ENCODE measurements around the gene CTSE.
A peak's percentile ranks its signal among the peaks of the same experiment; 100 is the strongest.

CTSE gene

DNA sequence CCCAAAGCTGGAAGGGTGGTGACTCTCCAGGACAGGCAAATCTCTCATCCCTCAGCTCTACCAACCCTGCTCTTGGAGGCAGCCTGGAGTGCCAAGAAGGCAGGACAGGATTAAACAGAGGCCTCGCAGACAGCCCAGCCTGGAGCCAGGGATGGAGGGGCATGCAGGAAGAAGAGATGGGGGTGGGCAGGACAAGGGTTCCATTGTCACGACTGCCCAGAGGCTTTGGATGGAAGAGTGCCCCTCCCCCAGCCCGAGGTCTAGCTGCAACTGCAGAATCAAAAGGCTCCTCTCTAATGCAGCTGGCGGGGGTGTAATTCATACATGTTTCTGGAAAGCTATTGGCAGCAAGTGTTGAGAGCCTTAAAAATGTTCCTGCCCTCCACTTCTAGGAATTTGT, 29.3 kb downstream of the CTSE start:
- Mint-ChIP-seq H3K4me1 (no peaks in the 10 kb centered on the region), H3K4me3 (no peak overlapping the region), H3K9me3 (peaks cover 6% of the 10 kb centered on the region), H3K27ac (no peak overlapping the region), H3K36me3 (no peaks in the 10 kb centered on the region), H3K27me3 (peaks cover 13% of the 10 kb centered on the region)
- ATAC-seq, result no peak

DNA sequence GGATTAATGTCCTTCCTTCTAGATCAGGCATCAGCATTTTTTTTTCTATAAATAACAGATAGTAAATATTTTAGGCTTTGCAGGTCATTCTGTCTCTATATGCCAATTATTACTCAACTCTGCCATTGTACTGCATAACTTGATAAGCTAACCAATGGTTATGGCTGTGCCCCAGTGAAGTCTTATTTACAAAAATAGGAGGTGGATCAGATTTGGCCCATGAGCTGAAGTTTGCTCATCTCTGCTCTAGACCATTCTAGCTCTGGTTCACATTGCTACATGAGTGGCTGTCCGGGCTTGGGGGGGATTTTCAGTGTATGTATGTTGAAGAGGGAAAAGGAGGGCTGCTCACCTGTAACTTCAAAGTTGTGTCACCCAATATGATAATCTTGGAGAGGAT, 30.6 kb downstream of the CTSE start:
- Mint-ChIP-seq H3K27ac (no peak overlapping the region), H3K36me3 (no peaks in the 10 kb centered on the region)
- no peak for ATAC-seq

DNA sequence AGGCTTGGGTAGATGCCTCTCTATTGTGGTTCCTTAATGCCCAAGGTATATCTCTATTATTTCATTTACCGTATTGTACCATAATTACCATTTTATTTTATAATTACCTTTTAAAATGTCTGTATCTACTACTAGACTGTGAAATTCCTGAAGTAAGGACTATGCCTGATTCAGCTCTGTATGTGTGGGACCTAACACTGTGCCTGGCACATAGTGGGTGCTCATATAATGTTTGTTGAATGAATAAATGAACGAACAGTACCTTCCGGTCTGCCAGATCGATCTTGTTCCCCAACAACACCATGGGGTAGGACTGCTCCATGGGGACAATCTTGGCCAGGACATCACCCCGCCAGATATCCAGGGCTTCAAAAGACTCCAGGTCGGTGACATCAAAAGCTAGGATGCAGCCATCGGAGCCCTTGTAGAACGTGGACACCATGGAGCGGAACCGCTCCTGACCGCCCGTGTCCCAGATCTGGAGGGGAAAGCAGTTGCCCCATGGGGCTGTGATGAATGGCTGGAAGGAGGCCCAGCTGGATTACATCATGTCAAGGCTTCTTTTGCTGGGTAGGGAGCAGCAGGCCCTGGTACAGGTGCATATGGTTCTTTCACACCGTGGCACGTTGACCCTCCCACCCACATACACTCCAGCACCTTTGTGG, 31.3 kb downstream of the CTSE start:
- ATAC-seq, result no peak
- Mint-ChIP-seq H3K27me3 (peaks cover 13% of the 10 kb centered on the region), H3K27ac (no peak overlapping the region), H3K4me3 (no peak overlapping the region), H3K9me3 (peaks cover 6% of the 10 kb centered on the region), H3K4me1 (no peaks in the 10 kb centered on the region), H3K36me3 (no peaks in the 10 kb centered on the region)

More for the DNA sequence above, 30.6 kb downstream of the CTSE start:
- Mint-ChIP-seq H3K9me3 (peaks cover 6% of the 10 kb centered on the region), H3K27me3 (peaks cover 13% of the 10 kb centered on the region), H3K4me1 (no peaks in the 10 kb centered on the region), H3K4me3 (no peak overlapping the region)

DNA sequence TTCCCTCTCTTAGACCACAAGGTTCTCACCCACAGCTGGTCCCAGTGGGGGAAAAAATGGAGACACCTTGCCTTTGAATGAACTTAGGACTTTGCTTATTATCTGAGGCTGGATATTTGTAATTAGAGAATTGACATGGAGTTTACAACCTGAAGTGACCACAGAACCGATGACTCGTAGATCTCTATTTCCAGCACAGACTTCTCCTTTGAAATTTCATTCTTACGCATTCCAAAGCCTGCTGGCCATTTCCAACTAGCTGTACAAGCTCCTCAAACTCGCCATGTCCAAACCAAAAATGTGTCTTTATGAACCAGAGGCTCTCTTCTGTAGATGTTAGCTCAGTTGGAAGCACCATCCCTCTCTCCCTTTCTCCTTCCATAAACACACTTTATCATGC, 32.5 kb downstream of the CTSE start:
- H3K27ac Mint-ChIP-seq, result no peak overlapping the region
- no peak overlapping the region for H3K4me3 Mint-ChIP-seq
- H3K4me1 Mint-ChIP-seq, result no peaks in the 10 kb centered on the region
- ATAC-seq, result no peak
- no peaks in the 10 kb centered on the region for H3K36me3 Mint-ChIP-seq
- no peaks in the 10 kb centered on the region for H3K9me3 Mint-ChIP-seq
- peaks cover 13% of the 10 kb centered on the region for H3K27me3 Mint-ChIP-seq

DNA sequence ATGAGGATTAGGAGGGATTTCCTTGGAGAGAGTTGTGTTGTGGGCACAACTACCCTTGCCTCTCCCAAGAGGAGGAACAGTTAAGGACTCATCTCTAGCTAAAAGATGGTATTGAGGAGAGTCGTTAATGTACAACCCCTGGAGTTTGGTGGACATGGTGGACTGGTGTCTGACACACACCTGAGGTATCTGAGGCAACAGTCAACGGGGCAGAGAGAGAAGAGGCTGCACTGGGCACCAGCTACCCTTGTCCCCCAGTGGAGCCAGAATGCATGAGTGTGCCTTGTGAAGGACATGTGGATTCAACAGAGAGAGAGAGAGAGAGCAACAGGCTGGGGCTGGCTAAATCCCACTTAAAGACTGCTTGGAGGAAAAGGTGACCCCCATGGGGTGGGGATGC, 33.5 kb downstream of the CTSE start:
- ATAC-seq, result no peak
- no peaks in the 10 kb centered on the region for H3K36me3 Mint-ChIP-seq
- no peak overlapping the region for H3K4me3 Mint-ChIP-seq

DNA sequence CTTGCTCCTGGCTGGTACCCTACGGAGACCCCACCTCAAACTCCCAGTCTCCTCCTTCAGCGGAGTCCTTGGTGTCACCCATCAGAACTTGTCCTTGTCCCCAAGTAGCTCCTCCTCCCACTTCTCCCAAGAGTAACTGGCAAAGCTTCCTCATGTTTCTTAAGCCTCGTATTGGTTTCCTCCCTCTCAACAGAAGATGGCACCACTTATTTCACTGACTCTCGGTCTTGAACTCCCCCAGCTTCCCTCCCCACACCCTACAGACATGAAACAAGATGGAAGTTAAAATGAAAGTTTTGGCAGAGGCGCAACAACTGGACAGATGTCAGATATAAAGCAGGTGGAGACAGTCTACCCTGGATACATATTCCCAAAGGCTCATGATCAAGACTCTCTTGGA, 33.9 kb downstream of the CTSE start:
- peaks cover 13% of the 10 kb centered on the region for H3K27me3 Mint-ChIP-seq

More for the DNA sequence above, 33.5 kb downstream of the CTSE start:
- peaks cover 13% of the 10 kb centered on the region for H3K27me3 Mint-ChIP-seq
- no peaks in the 10 kb centered on the region for H3K9me3 Mint-ChIP-seq
- no peaks in the 10 kb centered on the region for H3K4me1 Mint-ChIP-seq
- H3K27ac Mint-ChIP-seq, result no peak overlapping the region

DNA sequence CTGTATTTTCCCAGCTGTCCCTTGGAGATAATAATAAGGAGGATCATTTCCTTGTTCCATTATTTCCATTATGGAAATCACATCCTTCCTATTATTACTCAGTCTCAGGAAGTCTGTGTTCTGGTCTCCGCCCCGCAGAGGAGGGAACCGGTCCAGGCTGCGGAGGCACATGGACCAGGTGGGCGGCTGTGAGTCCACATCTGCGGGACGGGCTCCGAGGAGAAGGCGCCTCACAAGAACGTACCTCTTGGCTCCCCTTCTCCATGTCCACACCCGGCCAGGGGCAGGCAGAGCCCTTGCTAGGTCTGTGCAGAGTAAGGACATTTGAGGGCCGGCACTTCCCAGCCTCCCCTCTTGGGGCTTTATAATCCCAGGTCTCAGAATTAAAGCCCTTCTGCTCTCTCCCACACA, 35.1 kb downstream of the CTSE start:
- Mint-ChIP-seq H3K36me3 (no peaks in the 10 kb centered on the region), H3K4me1 (peaks cover 8% of the 10 kb centered on the region), H3K4me3 (no peak overlapping the region), H3K27ac (no peak overlapping the region), H3K9me3 (no peaks in the 10 kb centered on the region), H3K27me3 (peaks cover 13% of the 10 kb centered on the region)
- no peak for ATAC-seq

More for the DNA sequence above, 33.9 kb downstream of the CTSE start:
- H3K4me1 Mint-ChIP-seq, result no peaks in the 10 kb centered on the region
- H3K27ac Mint-ChIP-seq, result no peak overlapping the region
- no peak for ATAC-seq
- no peaks in the 10 kb centered on the region for H3K36me3 Mint-ChIP-seq
- H3K4me3 Mint-ChIP-seq, result no peak overlapping the region
- H3K9me3 Mint-ChIP-seq, result no peaks in the 10 kb centered on the region

DNA sequence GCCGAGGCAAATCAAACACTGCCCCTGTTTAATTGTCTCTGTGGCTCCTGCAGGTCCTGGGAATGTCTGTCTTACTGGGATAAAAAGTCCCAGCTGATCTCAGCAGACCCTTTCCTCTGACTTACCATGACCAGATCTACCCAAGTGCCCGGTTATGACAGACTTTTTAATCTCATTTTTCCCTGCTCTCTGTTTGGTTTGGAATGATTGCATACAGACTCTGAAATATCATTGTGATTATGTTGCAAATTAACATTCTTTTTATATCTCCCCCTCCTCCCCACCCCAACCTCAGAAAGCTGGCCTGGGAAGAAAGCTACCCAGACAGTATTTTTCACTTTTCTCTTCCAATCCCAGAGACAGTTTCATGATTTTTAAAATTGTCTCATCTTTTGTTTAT, 36.8 kb downstream of the CTSE start:
- H3K9me3 Mint-ChIP-seq, result peaks cover 5% of the 10 kb centered on the region
- peaks cover 13% of the 10 kb centered on the region for H3K27me3 Mint-ChIP-seq
- no peak overlapping the region for H3K27ac Mint-ChIP-seq
- ATAC-seq, result no peak
- no peaks in the 10 kb centered on the region for H3K36me3 Mint-ChIP-seq
- peaks cover 8% of the 10 kb centered on the region for H3K4me1 Mint-ChIP-seq
- no peak overlapping the region for H3K4me3 Mint-ChIP-seq

DNA sequence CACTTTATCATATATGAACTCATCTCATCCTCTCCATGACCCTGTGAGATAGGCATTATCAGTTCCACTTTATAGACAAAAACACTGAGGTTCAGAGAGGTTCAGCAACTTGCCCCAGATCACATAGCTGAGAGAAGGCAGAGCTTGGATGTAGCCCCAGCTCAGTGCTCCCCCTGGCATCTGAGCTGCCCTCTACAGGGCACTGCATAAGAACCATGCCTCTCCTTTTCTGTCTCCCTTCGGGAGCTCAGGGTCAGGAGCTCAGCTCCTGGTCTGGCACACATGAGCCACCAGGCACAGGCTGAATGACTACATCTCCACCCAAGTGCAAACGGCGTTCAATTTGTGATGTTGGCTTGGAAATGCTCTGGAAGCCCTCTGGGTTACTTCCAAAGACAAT, 37.4 kb downstream of the CTSE start:
- H3K4me1 Mint-ChIP-seq, result peaks cover 8% of the 10 kb centered on the region
- H3K36me3 Mint-ChIP-seq, result no peaks in the 10 kb centered on the region
- peaks cover 5% of the 10 kb centered on the region for H3K9me3 Mint-ChIP-seq
- H3K27me3 Mint-ChIP-seq, result peaks cover 13% of the 10 kb centered on the region
- ATAC-seq, result no peak
- H3K27ac Mint-ChIP-seq, result no peak overlapping the region
- H3K4me3 Mint-ChIP-seq, result no peak overlapping the region

DNA sequence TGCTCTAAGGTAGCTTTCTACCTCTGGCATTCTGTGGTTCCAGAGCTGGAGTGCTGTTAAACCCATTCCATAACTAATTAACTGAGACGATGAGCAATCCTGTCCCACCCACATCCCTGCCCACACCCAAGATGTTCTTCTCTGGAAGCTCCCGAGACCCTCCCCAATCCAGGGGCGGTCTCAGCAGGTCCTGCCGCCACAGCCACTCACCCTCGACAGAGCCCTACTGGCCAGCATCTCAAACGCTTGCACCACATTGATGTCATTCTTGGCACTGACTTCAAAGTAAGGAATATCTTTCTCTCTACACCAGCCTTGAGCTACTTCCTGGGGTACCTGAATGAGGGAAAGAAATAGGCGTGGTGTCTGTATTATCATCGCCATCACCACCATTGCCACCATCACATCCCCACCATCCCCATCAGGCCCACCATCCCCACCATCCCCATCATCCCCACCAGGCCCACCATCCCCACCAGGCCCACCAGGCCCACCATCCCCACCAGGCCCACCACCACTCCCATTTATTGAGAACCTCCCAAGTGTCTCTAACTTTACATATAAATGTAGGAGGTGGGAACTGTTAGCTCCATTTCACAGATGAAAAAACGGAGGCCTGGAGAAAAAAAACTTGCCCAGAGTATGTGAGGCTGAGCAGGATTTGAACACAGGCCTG, 38.2 kb downstream of the CTSE start:
- peaks cover 5% of the 10 kb centered on the region for H3K9me3 Mint-ChIP-seq

DNA sequence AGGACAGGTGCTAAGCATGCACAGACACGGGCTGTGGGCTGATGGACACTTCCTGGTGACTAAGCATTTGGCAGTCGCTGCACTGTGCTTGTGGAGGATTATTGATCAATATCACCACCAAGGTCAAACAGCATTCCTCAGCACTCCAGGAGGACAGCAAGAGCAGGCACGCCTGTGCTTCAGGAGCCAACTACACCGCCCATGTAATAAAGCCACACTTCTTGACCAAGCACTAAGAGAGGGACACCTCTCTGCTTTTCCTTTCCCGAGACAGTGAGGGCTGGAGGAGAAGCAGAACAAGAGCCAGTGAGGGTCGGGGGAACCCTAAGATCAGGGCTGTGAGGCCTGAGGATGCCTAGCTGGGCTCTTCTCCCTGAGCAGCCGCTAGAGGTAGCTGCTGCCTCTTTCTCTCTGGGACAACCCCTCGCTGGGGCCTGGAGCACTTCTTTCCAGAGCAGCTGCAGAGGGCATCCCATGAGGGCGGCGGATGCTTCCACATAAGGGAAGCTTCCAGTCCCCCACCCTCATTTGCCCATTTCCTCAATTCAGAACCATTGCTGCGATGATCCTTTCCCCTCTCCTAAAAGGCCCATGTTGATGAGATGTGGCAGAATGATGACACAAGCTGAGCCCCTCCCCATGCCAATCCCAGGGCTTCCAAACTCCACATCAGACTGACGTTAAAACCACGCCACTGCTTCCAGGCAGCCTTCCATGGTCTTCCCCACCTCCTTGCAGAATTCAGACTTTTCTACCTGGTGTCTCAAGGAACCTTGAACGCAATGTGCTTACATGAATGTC, 39.6 kb downstream of the CTSE start:
- H3K27ac Mint-ChIP-seq, result peak overlapping the region; percentile 11
- H3K27me3 Mint-ChIP-seq, result no peaks in the 10 kb centered on the region
- no peak overlapping the region for H3K4me3 Mint-ChIP-seq
- no peaks in the 10 kb centered on the region for H3K36me3 Mint-ChIP-seq
- peaks cover 5% of the 10 kb centered on the region for H3K9me3 Mint-ChIP-seq
- peaks cover 8% of the 10 kb centered on the region for H3K4me1 Mint-ChIP-seq
- ATAC-seq, result peak; percentile 79

More for the DNA sequence above, 38.2 kb downstream of the CTSE start:
- H3K4me1 Mint-ChIP-seq, result peaks cover 8% of the 10 kb centered on the region
- H3K4me3 Mint-ChIP-seq, result no peak overlapping the region
- H3K27me3 Mint-ChIP-seq, result peaks cover 10% of the 10 kb centered on the region
- no peaks in the 10 kb centered on the region for H3K36me3 Mint-ChIP-seq
- ATAC-seq, result peak; percentile 72
- H3K27ac Mint-ChIP-seq, result no peak overlapping the region

DNA sequence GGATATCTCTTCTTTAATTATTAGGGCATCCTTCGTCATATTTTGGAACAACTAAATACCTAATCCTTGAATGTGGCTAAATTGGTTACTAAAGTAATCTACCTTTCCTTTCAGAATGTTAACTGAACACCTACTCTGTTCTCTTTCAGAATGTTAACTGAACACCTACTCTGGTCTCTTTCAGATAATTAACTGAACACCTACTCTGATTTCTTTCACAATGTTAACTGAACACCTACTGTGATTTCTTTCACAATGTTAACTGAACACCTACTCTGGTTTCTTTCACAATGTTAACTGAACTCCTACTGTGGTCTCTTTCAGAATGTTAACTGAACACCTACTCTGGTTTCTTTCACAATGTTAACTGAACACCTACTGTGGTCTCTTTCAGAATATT, 42.4 kb downstream of the CTSE start:
- Mint-ChIP-seq H3K36me3 (no peaks in the 10 kb centered on the region), H3K9me3 (peaks cover 5% of the 10 kb centered on the region), H3K4me3 (no peak overlapping the region), H3K4me1 (peaks cover 8% of the 10 kb centered on the region), H3K27me3 (no peaks in the 10 kb centered on the region), H3K27ac (no peak overlapping the region)
- ATAC-seq, result no peak

DNA sequence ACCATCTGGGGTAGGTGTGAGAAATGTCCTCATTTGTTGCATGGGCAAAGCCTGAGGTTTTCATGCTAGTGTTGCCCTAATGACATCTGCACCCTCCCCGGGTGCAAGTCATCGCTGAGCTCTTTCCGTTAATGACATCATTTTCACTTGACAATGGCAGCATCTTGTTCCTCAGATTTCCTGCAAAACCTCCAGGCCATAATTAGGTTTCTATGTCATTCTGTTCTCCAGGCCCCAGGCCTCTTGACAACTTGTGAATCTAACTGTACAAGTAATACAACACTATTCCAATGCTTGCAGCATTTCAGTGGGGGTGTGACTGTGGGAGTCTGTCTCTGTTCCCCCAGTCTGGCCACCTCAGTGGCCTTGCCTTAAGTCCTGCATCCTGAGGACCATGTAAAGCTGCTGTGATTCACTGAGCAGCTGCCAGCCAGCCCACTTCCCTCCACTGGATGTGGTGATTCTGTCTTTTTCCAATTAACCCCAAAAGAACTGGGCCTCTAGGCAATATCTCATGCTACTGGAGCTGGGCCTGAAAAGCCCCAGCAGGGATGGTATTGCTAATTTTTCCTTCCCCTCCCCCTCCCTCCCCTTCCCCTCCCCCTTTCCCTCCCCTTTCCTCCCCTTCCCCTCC, 43.3 kb downstream of the CTSE start:
- no peaks in the 10 kb centered on the region for H3K27me3 Mint-ChIP-seq
- H3K9me3 Mint-ChIP-seq, result peaks cover 5% of the 10 kb centered on the region
- no peak for ATAC-seq
- H3K36me3 Mint-ChIP-seq, result no peaks in the 10 kb centered on the region
- no peak overlapping the region for H3K4me3 Mint-ChIP-seq
- peaks cover 8% of the 10 kb centered on the region for H3K4me1 Mint-ChIP-seq
- no peak overlapping the region for H3K27ac Mint-ChIP-seq

DNA sequence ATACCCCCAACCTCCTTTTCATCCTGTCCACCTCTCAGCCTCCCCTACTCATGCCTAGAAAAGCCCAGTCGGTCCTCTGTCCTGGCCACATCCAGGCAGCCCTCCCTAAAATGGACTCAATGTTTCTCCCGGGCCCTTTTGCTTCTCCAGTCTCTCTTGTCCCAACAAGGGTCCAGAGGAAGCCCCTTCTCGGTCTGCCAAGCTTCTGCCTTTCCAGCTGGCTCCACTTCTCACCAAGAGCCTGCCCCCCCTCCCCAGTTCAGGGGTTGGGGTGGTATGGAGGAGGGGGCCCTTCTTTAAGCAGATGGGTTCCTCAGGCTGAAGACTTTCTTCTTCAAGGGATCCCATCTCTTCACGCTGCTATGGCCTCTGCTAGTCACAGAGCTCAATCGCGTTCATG, 44.4 kb downstream of the CTSE start:
- H3K27ac Mint-ChIP-seq, result no peak overlapping the region
- no peak for ATAC-seq
- peaks cover 5% of the 10 kb centered on the region for H3K9me3 Mint-ChIP-seq
- H3K4me3 Mint-ChIP-seq, result no peak overlapping the region
- no peaks in the 10 kb centered on the region for H3K27me3 Mint-ChIP-seq
- peaks cover 4% of the 10 kb centered on the region for H3K4me1 Mint-ChIP-seq
- no peaks in the 10 kb centered on the region for H3K36me3 Mint-ChIP-seq

DNA sequence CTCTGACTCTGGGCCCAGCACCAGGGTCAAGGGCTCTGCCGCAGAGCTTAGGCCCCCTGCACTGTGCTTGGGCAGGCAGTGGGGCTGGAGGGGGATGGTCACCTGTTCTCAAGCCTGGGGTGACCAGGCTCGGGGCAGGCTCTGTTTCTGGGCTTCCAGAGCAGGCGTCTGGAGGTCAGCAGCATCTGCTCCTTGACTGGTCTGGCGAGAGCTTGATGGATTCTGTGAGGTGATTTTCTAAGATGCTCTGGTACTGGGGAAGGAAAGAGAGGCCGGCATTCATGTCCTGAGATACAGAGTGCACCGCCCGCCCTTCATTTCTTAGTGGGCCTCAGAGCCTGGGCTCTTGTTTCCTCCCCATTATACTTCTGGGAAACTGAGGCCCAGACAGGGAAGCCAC, 45.0 kb downstream of the CTSE start:
- H3K4me3 Mint-ChIP-seq, result no peak overlapping the region
- no peaks in the 10 kb centered on the region for H3K36me3 Mint-ChIP-seq
- H3K27ac Mint-ChIP-seq, result no peak overlapping the region
- peaks cover 1% of the 10 kb centered on the region for H3K4me1 Mint-ChIP-seq
- ATAC-seq, result no peak
- H3K27me3 Mint-ChIP-seq, result no peaks in the 10 kb centered on the region
- peaks cover 8% of the 10 kb centered on the region for H3K9me3 Mint-ChIP-seq
